IMR-90 (cell line): Measurements from ENCODE around the gene KAT7.

Experiments
- BHLHE40 ChIP-seq: fragments of 150-350 bp; IDR thresholded peaks from 2 replicates; pipeline ENCODE4 v1.6.1; 2016; ENCODE audit warnings: mild to moderate bottlenecking, low read depth, low read length
- CEBPB ChIP-seq: IDR thresholded peaks from 2 replicates; pipeline ENCODE4 v1.6.1; 2012; ENCODE audit warnings: low read depth, low read length, improper control_type of control experiment
- CTCF ChIP-seq: conservative IDR thresholded peaks from 2 replicates; pipeline ENCODE4 v1.5.1; 2012; ENCODE audit warnings: mild to moderate bottlenecking, low read depth, low read length, improper control_type of control experiment
- POLR2A ChIP-seq: IDR thresholded peaks from 2 replicates; pipeline ENCODE4 v1.6.1; 2012; ENCODE audit warnings: mild to moderate bottlenecking, low read depth, low read length

- TF ChIP-seq CTCF: no peak
- no peak for TF ChIP-seq CEBPB
- TF ChIP-seq POLR2A: no peak
- TF ChIP-seq BHLHE40: no peak
These were observed 32.3 kb downstream of the KAT7 start for GRCh38 chr17:49820773-49821172.
